ENCODE results near the gene ISG15. TPM values are rescaled to one million over a fixed set of nuclear protein-coding genes. Genes with fewer than 3 reads are reported as not detected.

Gene ISG15
- total and polyA plus RNA-seq, 2 of the 13 experiments (the other 11 are each of a cell fraction or from before 2014, with no cell fraction given) = 42.1 to 54.9 TPM

- 0 out of 2 replicates have a peak, but pooled peaks have one; percentile 39 for TF ChIP-seq TFE3 (CRISPR knock-in tag; IDR thresholded peaks at IDR 0.05)
- peak; percentile 41; the same call in 1 of the 2 replicates for TF ChIP-seq ZNF556 (CRISPR knock-in tag; IDR thresholded peaks at IDR 0.05; ENCODE audit: borderline replicate concordance)
- no peak for TF ChIP-seq GTF3A (CRISPR knock-in tag; conservative IDR thresholded peaks at IDR 0.05)
- TF ChIP-seq ZNF609 (CRISPR knock-in tag; IDR thresholded peaks at IDR 0.05; ENCODE audit: borderline replicate concordance) = peak; percentile 36; the same call in 1 of the 2 replicates
- TF ChIP-seq THAP8 (CRISPR knock-in tag; IDR thresholded peaks at IDR 0.05; ENCODE audit: borderline replicate concordance) = no peak
- no peak for TF ChIP-seq ZNF770 (CRISPR knock-in tag; IDR thresholded peaks at IDR 0.05)
- TF ChIP-seq ZNF230 (CRISPR knock-in tag; IDR thresholded peaks at IDR 0.05) = 0 out of 2 replicates have a peak, but pooled peaks have one; percentile 68
- TF ChIP-seq HNRNPUL1 (IDR thresholded peaks at IDR 0.05; ENCODE audit: low read depth, low read length) = no peak
- peak; percentile 20; the same call in 1 of the 2 replicates for TF ChIP-seq GABPB1 (CRISPR knock-in tag; IDR thresholded peaks at IDR 0.05)
- TF ChIP-seq NFE2 (CRISPR knock-in tag; IDR thresholded peaks at IDR 0.05) = no peak
- TF ChIP-seq YY1 (IDR thresholded peaks at IDR 0.05; ENCODE audit: insufficient read depth, insufficient replicate concordance, low read depth, low read length) = peak; percentile 45
- no peak for TF ChIP-seq EZH2 (conservative IDR thresholded peaks at IDR 0.05; ENCODE audit: low read depth, low read length)
- peak; percentile 65; the same call in 1 of the 2 replicates for TF ChIP-seq HIC2 (CRISPR knock-in tag; IDR thresholded peaks at IDR 0.05; ENCODE audit: low read depth)
- TF ChIP-seq POGK (CRISPR knock-in tag; conservative IDR thresholded peaks at IDR 0.05) = peak; percentile 91
Measured at GRCh38 chr1:980602-981395, 32.5 kb upstream of the ISG15 start (continued).

Data from HepG2 (cell line).